Sigmoid colon (tissue), 3 donors: ENCODE data around the gene TLR8.

Source experiments
- POLR2A ChIP-seq, 2 donors: fragments of 450-650 bp; IDR thresholded peaks; one replicate each; pipeline ENCODE4 v1.6.1; 2016; ENCODE audit warnings: antibody characterized with exemption in 2 of 2, mild to moderate bottlenecking in 2 of 2, moderate library complexity in 2 of 2
- TF ChIP-seq, protein P1 (sequence below), 4 experiments: fragments of 450-650 bp in 3 of 4; fragments of 200-600 bp in 1 of 4; IDR thresholded peaks; one replicate each; pipeline ENCODE4 v1.5.1; 2016 to 2019; ENCODE audit warnings: antibody characterized with exemption in 4 of 4, mild to moderate bottlenecking in 3 of 4, moderate library complexity in 2 of 4

DNA sequence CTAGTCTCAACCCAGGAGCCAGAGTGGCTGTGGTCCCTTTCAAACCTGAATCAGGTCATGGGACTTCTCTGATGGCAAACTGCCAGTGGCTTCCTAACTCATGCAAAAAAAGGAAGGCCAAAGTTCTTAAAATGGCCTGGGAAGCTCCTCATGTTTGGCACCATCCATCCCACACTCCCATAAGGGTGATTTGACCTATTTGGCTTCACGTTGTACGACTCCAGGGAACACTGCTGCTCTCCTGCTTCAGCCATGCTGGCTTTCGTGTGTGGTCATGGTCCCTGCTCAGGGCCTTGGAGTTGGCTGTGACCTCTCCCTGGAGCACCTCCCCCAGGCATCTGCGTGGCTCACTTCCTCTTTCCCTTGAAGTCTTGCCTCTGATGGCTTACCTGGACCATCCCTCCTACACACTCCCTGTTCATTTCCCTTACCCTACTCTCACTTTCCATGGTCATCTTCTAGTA lies 55.7 kb downstream of the TLR8 start:
- no peak for TF ChIP-seq POLR2A (IDR thresholded peaks at IDR 0.05)
- TF ChIP-seq, protein P1, sequence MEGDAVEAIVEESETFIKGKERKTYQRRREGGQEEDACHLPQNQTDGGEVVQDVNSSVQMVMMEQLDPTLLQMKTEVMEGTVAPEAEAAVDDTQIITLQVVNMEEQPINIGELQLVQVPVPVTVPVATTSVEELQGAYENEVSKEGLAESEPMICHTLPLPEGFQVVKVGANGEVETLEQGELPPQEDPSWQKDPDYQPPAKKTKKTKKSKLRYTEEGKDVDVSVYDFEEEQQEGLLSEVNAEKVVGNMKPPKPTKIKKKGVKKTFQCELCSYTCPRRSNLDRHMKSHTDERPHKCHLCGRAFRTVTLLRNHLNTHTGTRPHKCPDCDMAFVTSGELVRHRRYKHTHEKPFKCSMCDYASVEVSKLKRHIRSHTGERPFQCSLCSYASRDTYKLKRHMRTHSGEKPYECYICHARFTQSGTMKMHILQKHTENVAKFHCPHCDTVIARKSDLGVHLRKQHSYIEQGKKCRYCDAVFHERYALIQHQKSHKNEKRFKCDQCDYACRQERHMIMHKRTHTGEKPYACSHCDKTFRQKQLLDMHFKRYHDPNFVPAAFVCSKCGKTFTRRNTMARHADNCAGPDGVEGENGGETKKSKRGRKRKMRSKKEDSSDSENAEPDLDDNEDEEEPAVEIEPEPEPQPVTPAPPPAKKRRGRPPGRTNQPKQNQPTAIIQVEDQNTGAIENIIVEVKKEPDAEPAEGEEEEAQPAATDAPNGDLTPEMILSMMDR (IDR thresholded peaks at IDR 0.05): no peak
